Large intestine (tissue), 3 donors: ENCODE data around the gene TST. TPM values are rescaled to one million over a fixed set of nuclear protein-coding genes. Genes with fewer than 3 reads are reported as not detected.

ENCODE experiments used
- DNase-seq, 2 donors: peaks; one replicate each; pipeline versions ENCODE4 v3.0.0 to v3.0.0-alpha.2; 2013
- H3K27ac ChIP-seq: one replicate; pipeline ENCODE4 v1.5.1; 2013; ENCODE audit warnings: low read length
- H3K27me3 ChIP-seq: 2 replicates; pipeline ENCODE4 v1.6.1; 2013; ENCODE audit warnings: low read length; ENCODE audit not compliant: control insufficient read depth, insufficient read depth
- H3K36me3 ChIP-seq: 2 replicates; pipeline ENCODE4 v1.6.1; 2013; ENCODE audit warnings: low read length; ENCODE audit not compliant: control insufficient read depth, insufficient read depth
- H3K4me1 ChIP-seq: one replicate; pipeline ENCODE4 v1.6.1; 2013; ENCODE audit warnings: low read length; ENCODE audit not compliant: control insufficient read depth, insufficient read depth
- H3K4me3 ChIP-seq: one replicate; pipeline ENCODE4 v1.5.1; 2013; ENCODE audit warnings: low read length
- H3K9me3 ChIP-seq: one replicate; pipeline ENCODE4 v1.6.1; 2013; ENCODE audit warnings: mild to moderate bottlenecking, low read depth, low read length, moderate library complexity; ENCODE audit not compliant: control insufficient read depth
- WGBS: methylation state at CpG from one replicate; pipeline ENCODE4 v1.1.5; 2013; ENCODE audit warnings: low lambda C conversion rate; ENCODE audit not compliant: insufficient coverage; 5-methylcytosine and 5-hydroxymethylcytosine counted together
- polyA plus RNA-seq: library from polyadenylated mRNA; unstranded; fragments of 120-200 nt; gene quantifications from one replicate; pipeline ENCODE4 v1.2.1, GENCODE V29; 2013

TST gene
- polyA plus RNA-seq, 1 donor = 87.6 TPM

DNA sequence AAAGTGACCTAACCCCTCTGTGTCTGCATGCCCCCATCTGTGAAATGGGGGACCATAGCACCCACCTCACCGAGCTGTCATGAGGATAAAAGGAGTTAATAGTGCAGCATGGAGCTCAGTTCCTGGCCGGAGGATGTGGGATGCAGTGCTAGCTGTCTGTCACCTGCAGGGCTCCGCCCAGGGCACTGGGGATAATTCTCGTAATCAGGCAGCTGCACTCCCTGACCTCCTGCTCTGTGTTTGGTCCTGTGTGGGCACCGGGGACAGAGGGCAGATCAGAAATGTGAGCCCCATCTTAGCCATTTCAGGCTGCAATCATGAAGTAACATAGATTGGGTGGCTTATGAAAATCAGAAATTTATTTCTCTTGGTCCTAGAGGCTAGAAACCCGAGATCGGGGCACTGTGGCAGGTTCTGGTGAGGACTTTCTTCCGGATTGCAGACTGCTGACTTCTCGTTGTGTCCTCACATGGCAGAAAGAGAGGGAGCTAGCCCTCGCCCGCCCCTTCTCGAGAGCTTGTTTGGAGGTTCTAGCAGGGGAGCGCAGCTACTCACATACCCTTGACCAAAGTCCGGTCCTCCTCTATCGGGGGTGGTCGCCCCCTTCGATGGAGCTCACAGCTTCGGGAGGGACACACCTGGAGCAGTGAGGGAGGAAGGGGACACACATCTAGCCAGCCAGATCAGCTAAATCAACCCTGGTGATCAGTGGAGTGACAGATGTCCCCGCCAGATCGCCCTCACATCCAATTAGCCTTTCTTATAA is 35.5 kb upstream of the TST start:
- WGBS = no CpG with 5 or more reads among the region's 20 CpGs
- Histone ChIP-seq H3K4me3 (no peak overlapping the region), H3K4me1 (peaks cover 21% of the 10 kb centered on the region), H3K9me3 (no peaks in the 10 kb centered on the region), H3K36me3 (peaks cover 30% of the 10 kb centered on the region), H3K27ac (no peak overlapping the region), H3K27me3 (no peaks in the 10 kb centered on the region)
- DNase-seq = peak in 1 of 2 donors; percentile 62

DNA sequence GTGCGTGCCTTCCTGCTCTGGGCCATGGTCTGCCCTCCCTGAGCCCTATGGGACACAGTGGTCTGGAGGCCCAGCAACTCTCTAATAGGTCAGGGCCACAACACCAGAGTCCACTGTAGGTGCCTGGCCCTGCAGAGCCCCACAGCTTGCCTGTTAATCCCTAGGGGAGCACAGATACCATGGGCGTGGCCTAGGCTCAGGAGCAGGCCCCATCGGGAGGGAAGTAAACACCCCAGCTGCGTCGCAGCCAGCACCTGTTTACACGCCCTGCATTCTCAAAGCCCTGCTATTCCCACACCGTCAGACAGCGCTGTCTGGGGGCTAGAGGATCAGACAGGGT is 34.8 kb upstream of the TST start:
- Histone ChIP-seq H3K9me3 (no peaks in the 10 kb centered on the region), H3K4me1 (peaks cover 21% of the 10 kb centered on the region), H3K27ac (no peak overlapping the region), H3K4me3 (no peak overlapping the region), H3K27me3 (no peaks in the 10 kb centered on the region), H3K36me3 (peaks cover 25% of the 10 kb centered on the region)
- WGBS = no CpG with 5 or more reads among the region's 8 CpGs
- peak in 1 of 2 donors; percentile 59 for DNase-seq

DNA sequence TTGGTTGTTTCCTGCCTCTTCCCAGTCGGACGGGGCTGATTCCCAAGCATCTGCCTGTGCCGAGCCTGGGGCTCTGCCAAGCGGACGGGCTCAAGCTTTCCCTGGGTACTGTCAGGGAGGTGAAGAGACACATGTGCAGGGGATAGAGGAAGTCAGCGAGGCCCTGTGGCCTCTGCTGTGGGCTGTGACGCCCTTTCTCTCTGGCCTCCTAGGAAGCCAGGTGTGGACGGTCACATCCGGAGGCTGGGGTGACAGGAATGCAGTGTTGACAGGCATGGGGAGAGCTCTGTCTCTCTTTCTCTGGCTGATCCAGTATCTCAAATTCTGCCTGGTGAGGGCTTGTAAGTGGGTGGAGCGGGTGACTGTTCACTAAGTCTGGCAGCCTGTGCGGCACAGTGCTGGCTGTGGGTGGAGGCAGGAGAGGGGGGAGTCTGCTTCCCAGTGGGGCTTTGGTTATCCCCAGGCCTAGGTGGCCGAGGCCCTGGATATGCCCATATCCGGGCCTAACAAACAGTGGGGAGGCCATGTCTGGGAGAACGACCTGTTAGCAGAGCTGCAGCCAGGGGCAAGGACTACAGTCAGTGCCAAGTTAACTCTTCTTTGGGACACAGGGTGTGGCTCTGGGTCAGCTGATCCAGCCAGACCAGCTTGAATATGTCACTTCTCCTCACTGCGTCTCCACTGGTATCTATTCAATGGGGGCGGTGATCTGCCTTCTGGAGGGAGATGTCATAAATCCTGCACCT is 34.2 kb upstream of the TST start:
- no peaks in the 10 kb centered on the region for H3K27me3 ChIP-seq
- peaks cover 22% of the 10 kb centered on the region for H3K36me3 ChIP-seq
- no peak overlapping the region for H3K27ac ChIP-seq
- WGBS = no CpG with 5 or more reads among the region's 16 CpGs
- no peak overlapping the region for H3K4me3 ChIP-seq
- H3K9me3 ChIP-seq = no peaks in the 10 kb centered on the region
- no peak for DNase-seq
- peaks cover 21% of the 10 kb centered on the region for H3K4me1 ChIP-seq

DNA sequence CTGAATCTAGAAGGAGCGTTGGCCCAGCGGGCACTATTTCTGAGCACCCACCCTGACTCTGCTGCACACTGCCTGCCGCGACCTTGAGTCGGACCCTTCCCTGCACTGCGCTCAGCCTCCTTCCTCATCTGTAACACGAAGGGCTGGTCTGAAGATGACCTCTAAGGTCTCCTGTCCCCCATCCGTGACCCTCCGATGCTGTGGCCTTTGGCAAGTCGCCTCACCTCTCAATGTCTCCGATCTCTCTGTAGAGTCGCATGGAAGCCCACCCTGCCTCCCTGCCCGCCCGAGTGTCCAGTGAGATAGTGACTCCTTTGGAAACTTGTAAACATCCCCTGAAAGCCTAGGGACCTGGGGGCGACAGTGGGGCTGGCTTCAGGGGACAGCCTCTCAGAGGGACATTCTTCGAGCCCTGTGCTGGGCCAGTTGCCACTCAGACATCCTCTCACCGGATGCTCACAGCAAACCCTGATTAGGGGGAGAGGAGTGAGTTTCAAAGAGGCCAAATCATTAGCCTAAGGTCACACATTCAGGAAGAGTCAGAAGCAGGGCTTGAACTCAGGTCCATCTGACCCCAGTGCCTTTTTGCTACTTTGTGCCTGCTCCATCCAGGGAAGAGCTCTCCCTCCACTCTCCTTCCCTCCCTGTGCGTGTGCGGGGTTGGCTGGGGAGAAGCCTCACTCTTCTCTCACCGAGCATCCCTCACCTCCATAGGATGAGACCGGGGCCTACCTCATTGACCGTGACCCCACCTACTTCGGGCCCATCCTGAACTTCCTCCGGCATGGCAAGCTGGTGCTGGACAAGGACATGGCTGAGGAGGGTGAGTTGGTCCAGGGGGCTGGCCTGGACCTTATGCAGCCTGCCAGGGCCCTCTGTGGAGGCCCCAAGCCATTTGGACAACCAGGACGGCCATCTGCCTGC is 33.4 kb upstream of the TST start:
- WGBS = no CpG with 5 or more reads among the region's 25 CpGs
- no peak for DNase-seq
- peak overlapping the region; percentile 38 for H3K4me3 ChIP-seq
- H3K27ac ChIP-seq = no peak overlapping the region
- H3K9me3 ChIP-seq = no peaks in the 10 kb centered on the region
- peaks cover 20% of the 10 kb centered on the region for H3K36me3 ChIP-seq
- H3K4me1 ChIP-seq = peaks cover 21% of the 10 kb centered on the region
- no peaks in the 10 kb centered on the region for H3K27me3 ChIP-seq

DNA sequence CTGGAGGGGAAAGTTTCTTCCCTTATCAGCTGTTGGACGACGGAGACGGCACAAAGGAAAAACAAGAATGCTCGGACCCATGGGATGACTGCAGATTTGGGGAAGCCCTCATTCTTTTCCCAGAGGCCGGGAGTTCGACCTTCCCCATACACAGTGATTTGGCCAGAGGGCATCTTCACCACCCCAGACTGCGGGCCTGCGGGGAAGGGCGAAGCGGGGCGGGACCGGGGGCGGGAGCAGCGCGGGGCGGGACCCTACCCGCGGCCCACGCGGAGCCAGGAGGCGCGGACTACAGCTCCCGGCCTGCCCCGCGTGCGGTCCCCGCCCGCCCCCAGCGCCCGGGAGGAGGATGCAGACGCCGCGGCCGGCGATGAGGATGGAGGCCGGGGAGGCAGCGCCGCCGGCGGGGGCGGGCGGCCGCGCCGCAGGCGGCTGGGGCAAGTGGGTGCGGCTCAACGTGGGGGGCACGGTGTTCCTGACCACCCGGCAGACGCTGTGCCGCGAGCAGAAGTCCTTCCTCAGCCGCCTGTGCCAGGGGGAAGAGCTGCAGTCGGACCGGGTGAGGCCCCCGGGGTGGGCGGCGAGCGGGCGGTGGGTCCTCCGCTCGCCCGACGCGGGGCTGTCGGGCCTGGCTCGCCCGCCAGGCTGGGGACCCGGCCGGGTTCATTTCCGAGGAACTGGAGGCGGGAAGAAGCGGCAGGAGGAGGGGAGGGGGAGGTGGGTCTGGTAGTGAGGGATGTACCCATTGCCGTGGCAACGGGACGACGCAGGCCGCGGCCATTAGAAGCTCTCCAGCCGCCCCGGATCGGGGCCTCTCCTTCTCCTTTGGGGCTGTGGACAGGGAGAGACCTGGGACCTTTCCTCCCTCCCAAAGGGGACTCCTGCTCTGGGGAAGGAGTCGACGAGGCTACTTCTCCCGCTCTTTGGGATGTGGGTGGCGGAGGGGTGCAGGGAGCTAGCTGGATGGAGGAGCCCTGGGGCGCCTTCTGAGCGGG is 32.4 kb upstream of the TST start, which contains the start of gene KCTD17:
KCTD17 (plus strand) TSS at position 352 of the 995 bp plus-strand sequence; CDS start at position 371, 19 bp downstream.
- peak in 1 of 2 donors; percentile 66 for DNase-seq
- H3K36me3 ChIP-seq = peaks cover 11% of the 10 kb centered on the region
- no peaks in the 10 kb centered on the region for H3K27me3 ChIP-seq
- no CpG with 5 or more reads among the region's 89 CpGs for WGBS
- peaks cover 21% of the 10 kb centered on the region for H3K4me1 ChIP-seq
- H3K9me3 ChIP-seq = no peaks in the 10 kb centered on the region
- H3K27ac ChIP-seq = no peak within 1 kb of the TSS
- H3K4me3 ChIP-seq = peak within 1 kb of the TSS; percentile 38

DNA sequence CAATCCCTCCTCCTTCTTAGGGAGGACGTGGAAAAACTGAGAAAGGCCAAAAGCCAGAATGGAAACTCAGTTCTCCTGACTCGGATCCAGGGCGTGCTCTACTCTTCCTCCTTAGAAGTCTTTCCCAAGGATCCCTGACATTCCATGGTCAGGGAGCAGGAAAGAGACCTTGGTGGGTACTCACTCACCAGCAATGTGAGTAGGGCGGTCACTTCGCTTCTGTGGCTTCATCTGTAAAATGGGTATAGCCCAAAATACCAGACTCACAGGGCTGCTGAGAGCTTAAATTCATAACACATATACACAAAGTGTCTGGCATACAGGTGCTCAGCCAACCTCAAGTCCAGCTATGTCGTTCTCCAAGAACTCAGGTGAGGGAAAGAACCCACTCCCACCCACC is 31.7 kb upstream of the TST start:
- DNase-seq = no peak
- Histone ChIP-seq H3K27me3 (no peaks in the 10 kb centered on the region), H3K27ac (no peak overlapping the region), H3K9me3 (no peaks in the 10 kb centered on the region), H3K4me3 (no peak overlapping the region), H3K36me3 (peaks cover 5% of the 10 kb centered on the region), H3K4me1 (peaks cover 21% of the 10 kb centered on the region)
- WGBS = no CpG with 5 or more reads among the region's 6 CpGs

DNA sequence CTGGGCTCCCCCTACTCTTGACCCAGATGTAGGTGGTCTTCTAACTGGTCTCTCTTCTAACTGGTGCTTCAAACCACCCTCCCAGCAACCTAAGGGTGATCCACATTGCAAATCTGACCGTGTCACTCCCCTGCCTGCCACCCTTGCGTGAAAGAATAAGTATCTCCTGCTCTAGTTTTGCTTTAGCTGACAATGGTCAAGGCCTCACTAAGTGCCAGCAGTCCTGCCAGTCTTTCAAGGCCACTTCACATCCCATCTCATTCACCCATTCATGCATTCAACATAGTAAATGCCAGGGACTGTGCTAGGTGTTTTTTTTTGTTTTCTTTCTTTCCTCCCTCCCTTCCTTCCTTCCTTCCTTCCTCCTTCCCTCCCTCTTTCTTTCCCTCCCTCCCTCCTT is 30.0 kb upstream of the TST start:
- H3K36me3 ChIP-seq = no peaks in the 10 kb centered on the region
- no peak for DNase-seq
- no peak overlapping the region for H3K4me3 ChIP-seq
- WGBS = no CpG with 5 or more reads among the region's 2 CpGs
- H3K9me3 ChIP-seq = no peaks in the 10 kb centered on the region
- peaks cover 29% of the 10 kb centered on the region for H3K4me1 ChIP-seq
- H3K27ac ChIP-seq = no peak overlapping the region
- no peaks in the 10 kb centered on the region for H3K27me3 ChIP-seq

DNA sequence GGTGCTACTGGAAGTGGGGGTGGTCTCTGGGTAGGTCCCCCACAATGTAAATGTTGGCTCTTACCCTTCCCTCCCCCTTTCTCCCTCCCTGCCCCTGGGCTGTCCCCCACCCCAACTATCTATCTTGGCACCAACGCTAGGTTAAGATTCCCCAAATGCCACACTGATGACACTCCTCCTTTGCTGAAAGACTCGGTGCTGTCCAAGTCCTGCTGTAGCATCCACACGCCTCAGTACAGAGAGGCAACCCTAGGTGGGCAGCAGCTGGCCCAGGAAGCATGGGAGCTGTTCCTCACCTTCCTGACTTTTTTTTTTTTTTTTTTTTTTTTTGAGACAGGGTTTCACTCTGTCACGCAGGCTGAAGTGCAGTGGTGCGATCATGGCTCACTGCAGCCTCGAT is 28.9 kb upstream of the TST start:
- DNase-seq = no peak

DNA sequence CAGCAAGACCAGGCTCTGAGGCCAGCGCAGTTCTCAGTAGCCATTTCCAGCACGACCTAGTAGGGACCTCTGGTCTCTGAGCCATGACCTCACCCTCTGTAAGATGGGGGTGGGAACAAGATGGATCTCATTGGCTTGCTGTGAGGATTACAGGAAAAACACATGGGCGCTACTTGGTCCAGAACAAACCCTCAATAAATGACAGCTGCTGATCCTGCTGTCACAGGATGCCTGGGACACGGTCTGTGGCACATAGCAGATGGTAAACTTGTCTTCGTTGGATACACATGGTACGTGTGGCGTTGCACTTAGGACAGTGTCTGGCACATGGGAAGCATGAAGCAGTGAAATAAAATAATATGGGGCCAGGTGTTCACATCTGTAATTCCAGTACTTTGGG is 27.8 kb upstream of the TST start:
- peaks cover 34% of the 10 kb centered on the region for H3K4me1 ChIP-seq
- H3K27me3 ChIP-seq = no peaks in the 10 kb centered on the region
- WGBS = no CpG with 5 or more reads among the region's 7 CpGs
- H3K9me3 ChIP-seq = no peaks in the 10 kb centered on the region
- H3K27ac ChIP-seq = no peak overlapping the region
- no peak for DNase-seq
- H3K36me3 ChIP-seq = no peaks in the 10 kb centered on the region
- H3K4me3 ChIP-seq = no peak overlapping the region

More for the DNA sequence above, 28.9 kb upstream of the TST start:
- Histone ChIP-seq H3K36me3 (no peaks in the 10 kb centered on the region), H3K27ac (no peak overlapping the region), H3K27me3 (no peaks in the 10 kb centered on the region), H3K4me3 (no peak overlapping the region), H3K4me1 (peaks cover 30% of the 10 kb centered on the region), H3K9me3 (no peaks in the 10 kb centered on the region)
- no CpG with 5 or more reads among the region's 6 CpGs for WGBS
